ENCODE measurements around the gene B4GALT4.

Gene B4GALT4

DNA sequence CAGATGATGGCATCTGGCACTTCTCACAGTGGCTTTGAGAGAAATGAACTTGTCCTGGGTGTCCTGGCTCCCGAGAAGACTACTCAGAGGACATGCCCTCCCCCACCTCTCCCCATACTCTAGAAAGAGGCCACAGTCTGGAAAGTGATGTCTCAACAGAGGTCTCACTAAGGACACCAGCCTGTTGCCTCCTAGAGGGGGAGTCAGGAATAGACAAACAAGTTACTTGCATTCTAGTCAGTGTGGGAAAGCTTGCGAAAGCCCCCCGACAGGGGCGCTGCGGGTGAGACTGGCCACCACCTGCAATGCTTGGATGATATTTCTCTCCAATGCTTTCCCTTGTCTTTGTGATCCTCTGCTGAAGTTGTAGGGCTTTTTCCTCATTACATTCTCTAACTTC lies 17.2 kb downstream of the B4GALT4 start:
- TF ChIP-seq POLR2AphosphoS5 (IDR thresholded peaks at IDR 0.05; ENCODE audit: low read depth, low read length), result no peak

DNA sequence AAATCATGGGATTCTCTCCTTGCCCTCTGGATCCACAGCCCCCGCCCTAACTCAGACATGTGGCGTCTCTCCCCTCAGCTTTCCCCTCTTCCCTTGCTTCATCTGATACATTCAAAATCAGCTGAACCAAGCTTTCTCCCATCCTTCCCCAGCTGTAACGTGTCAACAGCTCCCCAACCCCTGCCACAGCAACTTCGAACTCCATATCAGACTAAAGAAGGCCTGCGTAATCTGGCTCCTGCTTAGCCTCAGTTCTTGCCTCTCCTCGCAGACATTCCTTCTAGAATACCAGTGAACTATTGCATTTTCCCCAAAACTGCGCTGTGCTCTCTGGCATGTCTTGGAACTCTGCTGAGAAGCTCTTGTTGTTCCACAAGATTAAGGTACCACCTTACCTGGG lies 18.3 kb downstream of the B4GALT4 start:
- TF ChIP-seq POLR2AphosphoS5 (IDR thresholded peaks at IDR 0.05; ENCODE audit: low read depth, low read length) (no peak), FOXP2 (optimal IDR thresholded peaks at IDR 0.05; ENCODE audit: borderline replicate concordance, extremely low read depth, extremely low read length, insufficient read depth) (no peak), TAF1 (IDR thresholded peaks at IDR 0.05; ENCODE audit: borderline replicate concordance, insufficient read depth, low read length) (no peak), SIN3A (IDR thresholded peaks at IDR 0.05; ENCODE audit: borderline replicate concordance, insufficient read depth, low read length) (no peak)
- TF ChIP-seq, protein P1, sequence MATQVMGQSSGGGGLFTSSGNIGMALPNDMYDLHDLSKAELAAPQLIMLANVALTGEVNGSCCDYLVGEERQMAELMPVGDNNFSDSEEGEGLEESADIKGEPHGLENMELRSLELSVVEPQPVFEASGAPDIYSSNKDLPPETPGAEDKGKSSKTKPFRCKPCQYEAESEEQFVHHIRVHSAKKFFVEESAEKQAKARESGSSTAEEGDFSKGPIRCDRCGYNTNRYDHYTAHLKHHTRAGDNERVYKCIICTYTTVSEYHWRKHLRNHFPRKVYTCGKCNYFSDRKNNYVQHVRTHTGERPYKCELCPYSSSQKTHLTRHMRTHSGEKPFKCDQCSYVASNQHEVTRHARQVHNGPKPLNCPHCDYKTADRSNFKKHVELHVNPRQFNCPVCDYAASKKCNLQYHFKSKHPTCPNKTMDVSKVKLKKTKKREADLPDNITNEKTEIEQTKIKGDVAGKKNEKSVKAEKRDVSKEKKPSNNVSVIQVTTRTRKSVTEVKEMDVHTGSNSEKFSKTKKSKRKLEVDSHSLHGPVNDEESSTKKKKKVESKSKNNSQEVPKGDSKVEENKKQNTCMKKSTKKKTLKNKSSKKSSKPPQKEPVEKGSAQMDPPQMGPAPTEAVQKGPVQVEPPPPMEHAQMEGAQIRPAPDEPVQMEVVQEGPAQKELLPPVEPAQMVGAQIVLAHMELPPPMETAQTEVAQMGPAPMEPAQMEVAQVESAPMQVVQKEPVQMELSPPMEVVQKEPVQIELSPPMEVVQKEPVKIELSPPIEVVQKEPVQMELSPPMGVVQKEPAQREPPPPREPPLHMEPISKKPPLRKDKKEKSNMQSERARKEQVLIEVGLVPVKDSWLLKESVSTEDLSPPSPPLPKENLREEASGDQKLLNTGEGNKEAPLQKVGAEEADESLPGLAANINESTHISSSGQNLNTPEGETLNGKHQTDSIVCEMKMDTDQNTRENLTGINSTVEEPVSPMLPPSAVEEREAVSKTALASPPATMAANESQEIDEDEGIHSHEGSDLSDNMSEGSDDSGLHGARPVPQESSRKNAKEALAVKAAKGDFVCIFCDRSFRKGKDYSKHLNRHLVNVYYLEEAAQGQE (IDR thresholded peaks at IDR 0.05; ENCODE audit: insufficient read depth in 1 of 2, low read depth in 2 of 2, low read length in 2 of 2), result no peak

DNA sequence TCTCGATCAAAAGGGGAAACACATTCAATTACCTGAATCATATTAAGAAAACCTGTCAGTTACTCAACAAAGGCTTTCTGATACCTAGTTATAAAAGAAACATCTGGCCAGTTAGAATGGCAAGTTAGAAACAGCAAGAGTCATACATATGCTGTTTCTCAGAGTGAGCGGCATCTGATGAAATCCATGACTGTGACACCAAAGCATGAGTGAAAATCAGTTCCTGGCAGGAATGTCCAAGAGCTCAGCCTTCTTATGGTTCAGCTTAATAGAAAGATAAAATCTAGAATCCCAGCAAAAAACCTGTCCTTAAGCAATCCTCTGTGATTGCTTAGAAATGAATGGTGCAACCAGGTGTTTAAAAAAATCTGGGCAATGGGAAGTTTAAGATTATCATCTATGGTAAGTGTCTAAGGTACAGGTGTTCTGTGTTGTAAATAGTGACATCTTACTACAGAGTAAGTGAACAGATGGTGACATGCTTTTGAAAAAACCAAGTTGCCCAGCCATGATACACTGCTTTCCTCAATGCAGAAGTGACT lies 18.8 kb downstream of the B4GALT4 start:
- TF ChIP-seq SIN3A (IDR thresholded peaks at IDR 0.05; ENCODE audit: borderline replicate concordance, insufficient read depth, low read length) (no peak), POLR2AphosphoS5 (IDR thresholded peaks at IDR 0.05; ENCODE audit: low read depth, low read length) (no peak), FOXP2 (optimal IDR thresholded peaks at IDR 0.05; ENCODE audit: borderline replicate concordance, extremely low read depth, extremely low read length, insufficient read depth) (no peak), TAF1 (IDR thresholded peaks at IDR 0.05; ENCODE audit: borderline replicate concordance, insufficient read depth, low read length) (no peak)
- TF ChIP-seq, protein P1 (IDR thresholded peaks at IDR 0.05; ENCODE audit: insufficient read depth in 1 of 2, low read depth in 2 of 2, low read length in 2 of 2), result no peak

DNA sequence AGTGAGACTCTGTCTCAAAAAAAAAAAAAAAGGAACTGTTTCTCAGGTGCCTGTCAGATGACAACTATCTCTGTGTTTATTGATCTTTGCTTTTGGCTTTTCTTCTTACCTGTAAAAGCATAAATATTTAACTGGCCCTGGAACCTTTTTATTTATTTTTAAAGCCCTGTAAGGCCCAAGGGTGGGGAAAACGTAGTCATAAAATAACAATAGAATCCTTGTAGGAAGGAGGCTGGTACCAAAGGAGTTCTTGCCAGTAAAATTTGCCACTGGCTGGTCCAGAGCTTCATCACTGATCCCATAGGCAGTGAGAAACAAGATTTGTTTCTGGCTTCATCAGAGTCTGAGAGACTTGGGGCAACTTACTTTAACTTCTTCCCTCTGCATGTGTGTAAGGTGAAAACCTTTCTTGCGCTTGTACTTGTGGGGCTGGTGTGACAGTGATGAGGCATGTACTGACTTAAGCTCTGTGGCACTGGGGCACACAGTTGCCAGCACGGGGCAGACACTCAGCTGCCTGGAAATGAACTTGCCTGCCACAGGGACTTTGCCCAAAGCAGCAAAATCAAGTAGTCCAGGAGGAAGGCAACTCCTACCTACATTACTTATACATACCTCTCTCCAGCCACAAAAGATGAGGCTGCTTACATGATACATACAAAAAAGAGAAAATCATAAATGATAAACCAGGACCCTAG lies 19.6 kb downstream of the B4GALT4 start:
- TF ChIP-seq SIN3A (IDR thresholded peaks at IDR 0.05; ENCODE audit: borderline replicate concordance, insufficient read depth, low read length) (no peak), TAF1 (IDR thresholded peaks at IDR 0.05; ENCODE audit: borderline replicate concordance, insufficient read depth, low read length) (no peak), FOXP2 (optimal IDR thresholded peaks at IDR 0.05; ENCODE audit: borderline replicate concordance, extremely low read depth, extremely low read length, insufficient read depth) (no peak), POLR2AphosphoS5 (IDR thresholded peaks at IDR 0.05; ENCODE audit: low read depth, low read length) (no peak)
- TF ChIP-seq, protein P1 (IDR thresholded peaks at IDR 0.05; ENCODE audit: insufficient read depth in 1 of 2, low read depth in 2 of 2, low read length in 2 of 2), result no peak

GRCh38 chr3:119220198-119220597 lies 20.5 kb downstream of the B4GALT4 start:
- TF ChIP-seq SIN3A (IDR thresholded peaks at IDR 0.05; ENCODE audit: borderline replicate concordance, insufficient read depth, low read length) (no peak), TAF1 (IDR thresholded peaks at IDR 0.05; ENCODE audit: borderline replicate concordance, insufficient read depth, low read length) (no peak), FOXP2 (optimal IDR thresholded peaks at IDR 0.05; ENCODE audit: borderline replicate concordance, extremely low read depth, extremely low read length, insufficient read depth) (no peak), POLR2AphosphoS5 (IDR thresholded peaks at IDR 0.05; ENCODE audit: low read depth, low read length) (no peak)
- TF ChIP-seq, protein P1 (IDR thresholded peaks at IDR 0.05; ENCODE audit: insufficient read depth in 1 of 2, low read depth in 2 of 2, low read length in 2 of 2), result no peak

Measured in PFSK-1 (cell line).